ENCODE measurements around the gene POLG2.

POLG2 gene
- 1.0 to 10.9 (median 5.2) reads per million in 18 experiments for total RNA-seq

DNA sequence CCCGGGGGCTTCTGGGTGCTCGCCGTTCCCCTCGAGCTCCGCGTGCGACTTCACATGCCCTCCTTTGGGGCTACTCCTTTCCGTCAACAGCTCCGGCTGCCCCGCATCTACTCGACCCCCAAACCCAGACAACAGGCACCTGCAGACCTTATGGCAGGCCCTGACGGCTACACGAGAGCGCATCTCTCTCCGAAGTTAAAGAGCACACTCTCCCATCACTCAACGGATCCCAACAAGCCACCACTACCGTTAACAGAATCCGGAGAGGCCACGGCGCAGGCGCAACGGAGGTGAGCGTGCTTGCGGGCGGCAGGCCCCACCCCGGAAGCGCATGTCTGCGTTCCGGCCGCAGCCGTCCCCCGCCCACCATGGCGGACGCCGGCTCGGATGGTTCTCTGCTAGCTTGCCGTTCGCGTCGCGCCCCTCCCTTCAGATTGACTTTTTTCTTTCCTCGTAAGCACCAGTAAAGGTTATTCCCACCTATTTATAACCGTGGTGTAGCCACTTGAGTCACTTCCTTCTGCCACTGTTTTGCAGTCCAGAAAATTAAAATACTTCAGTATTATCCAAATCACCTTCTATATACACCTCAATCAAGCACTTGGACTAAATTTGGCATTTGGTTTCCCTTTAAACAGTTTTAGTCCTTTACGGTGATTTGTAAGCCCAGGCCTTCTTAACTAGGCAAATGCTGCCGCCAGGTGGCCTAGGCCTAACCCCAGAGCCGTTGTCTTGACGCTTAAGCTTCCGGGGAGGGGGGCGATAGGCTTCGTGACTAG is at the start of gene POLG2:
TSS of gene POLG2 (minus strand) at position 269 of the 779 bp plus-strand sequence. CDS start at position 183, 86 bp downstream.
- DNase-seq = peak; percentile 94 to 95

DNA sequence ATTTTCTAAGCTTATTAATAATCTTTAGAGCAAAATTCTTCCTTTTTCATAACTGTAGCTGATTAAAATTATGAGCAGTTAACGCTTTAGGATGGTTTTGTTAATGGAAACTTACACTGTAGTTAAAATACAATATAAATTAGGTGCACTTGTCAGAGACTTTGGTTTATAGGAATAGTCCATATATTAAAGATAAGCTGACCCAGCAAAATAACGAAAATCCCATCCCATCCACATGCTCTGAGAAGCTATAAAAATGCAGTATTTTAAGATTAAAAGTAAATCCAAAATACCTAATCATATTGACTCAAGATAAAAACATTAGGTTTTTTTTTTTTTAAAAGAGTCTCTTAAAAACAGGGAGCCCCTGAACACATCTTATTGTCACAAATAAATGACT is 47.9 kb upstream of the POLG2 start:
- DNase-seq = no peak

DNA sequence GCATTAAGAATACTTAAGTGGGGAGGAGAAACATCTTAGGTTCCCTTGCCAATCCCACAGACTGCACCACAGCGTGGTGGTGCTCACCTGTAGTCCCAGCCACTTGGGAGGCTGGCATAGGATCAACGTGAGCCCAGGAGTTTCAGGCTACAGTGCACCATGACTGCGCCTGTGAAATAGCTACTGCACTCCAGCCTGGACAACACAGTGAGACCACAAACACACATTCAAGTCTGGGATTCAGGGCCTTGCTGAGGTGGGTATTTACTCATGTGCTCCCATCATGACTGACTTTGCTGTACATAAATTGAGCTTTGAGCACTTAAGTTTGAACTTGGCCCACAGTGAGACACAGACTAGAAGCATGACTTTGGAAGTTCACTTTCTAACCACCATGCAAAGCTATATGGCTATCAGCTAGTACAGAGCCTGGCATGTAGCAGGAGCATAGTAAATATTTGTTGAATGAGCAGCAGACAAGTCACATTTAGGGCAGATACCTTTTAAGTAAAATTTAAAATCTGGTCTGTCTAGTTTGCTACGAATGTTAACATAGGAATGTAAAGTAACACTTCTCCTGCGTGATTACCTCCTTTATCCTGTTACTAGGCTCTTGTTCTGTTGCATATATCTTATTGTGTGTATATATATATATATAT is 43.4 kb upstream of the POLG2 start:
- DNase-seq = no peak

DNA sequence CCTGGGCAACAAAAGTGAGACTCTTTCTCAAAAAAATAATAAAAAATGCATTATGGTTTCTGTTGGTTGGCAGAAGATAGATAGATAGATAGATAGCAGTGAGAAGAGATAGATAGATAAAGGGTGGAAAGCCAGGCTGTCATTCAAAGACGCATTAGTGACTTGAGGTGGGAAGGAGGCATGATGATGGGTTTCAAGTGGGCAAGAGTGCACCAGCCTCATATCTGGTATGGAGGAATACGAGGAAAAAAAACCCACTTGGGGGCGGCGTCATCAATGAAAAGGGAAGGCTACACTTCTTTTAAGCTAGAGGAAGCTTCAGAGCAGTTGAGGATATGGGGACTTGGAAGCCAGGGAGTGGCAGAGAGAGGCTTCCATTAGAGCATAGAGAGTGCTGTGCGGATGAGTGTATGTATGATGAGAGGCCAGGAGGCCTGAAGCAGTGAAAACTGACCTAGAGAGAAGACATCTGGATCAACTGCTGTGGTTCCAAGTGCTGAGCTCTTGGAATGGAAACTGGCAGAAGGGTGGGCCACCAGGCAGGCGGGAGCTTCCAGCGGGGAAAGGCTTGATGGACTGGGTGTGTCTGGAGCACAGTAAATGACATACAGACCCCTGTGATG is 41.8 kb upstream of the POLG2 start:
- no peak for DNase-seq

DNA sequence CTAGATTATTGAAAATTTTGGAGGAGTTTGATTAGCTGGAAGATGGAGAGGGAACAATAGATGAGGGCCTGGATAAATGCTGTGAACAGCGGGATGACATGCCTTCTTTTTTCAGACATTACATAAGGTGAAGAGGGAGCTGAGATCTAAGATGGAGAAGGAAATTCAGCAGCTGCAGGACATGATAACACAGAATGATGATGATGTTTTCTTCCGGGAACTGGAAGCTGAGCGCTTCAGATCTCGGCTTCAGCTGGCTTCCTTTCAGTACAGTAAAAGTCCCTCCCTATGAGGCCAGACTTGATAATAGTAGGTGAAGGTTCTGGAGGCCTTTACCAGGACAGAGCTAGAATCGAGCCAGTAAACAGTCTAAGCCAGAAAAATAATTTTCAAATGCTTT is 40.6 kb upstream of the POLG2 start:
- DNase-seq = no peak

DNA sequence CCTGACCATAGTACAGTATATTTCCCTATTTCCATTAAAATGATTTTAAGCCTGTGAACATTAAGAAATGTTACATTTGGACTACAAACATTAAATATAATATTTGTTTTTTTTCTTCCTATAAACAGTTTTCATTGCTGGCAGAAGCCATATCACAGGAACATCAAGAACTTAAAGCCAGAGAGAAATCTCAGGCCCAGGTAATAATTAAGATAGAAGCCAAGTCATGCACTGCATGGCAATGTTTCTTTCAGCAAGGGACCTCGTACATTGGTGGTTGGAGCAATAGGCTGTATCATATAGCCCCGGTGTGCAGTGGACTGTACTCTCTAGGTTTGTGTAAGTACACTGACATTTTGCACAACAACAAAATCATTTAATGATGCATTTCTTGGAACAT is 40.1 kb upstream of the POLG2 start:
- no peak for DNase-seq

DNA sequence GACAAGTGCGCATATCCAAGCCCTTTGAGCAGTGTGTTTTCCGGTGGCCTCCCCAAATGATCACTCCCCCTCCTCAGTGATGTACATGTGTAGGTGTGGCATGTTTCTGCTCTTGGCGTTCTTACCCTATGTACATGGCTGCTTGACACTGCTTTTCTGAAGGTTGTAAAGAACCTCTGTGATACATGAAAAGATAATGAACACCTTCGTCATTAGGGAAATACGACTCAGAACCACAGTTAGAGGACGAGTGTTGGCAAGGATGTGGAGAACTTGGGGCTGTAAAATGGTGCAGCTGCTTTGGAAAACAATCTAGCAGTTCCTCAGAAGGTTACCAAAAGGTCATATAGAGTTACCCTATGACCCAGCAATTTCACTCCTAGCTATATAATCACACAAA is 38.5 kb upstream of the POLG2 start:
- DNase-seq = no peak

DNA sequence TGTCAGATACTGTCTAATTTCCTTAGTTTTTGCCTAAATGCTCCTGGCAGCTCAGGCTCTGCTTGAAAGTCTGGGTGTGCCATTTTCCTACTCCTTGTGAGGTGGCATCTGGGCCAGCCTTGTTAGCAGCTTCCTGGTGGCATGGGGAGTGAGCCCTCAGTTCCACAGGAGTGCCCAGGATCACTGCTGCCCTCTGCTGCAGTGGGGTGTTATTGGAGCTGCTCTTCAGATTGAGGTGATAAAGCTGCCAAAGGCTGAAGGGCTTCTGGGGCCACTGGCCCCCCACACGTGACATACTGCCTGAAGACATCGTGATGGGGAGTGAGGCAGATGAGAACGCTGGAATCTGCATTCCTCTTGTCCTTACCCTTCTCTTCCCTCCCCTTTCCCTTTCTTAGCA is 37.3 kb upstream of the POLG2 start:
- DNase-seq = peak in 1 of 2 donors; percentile 8

DNA sequence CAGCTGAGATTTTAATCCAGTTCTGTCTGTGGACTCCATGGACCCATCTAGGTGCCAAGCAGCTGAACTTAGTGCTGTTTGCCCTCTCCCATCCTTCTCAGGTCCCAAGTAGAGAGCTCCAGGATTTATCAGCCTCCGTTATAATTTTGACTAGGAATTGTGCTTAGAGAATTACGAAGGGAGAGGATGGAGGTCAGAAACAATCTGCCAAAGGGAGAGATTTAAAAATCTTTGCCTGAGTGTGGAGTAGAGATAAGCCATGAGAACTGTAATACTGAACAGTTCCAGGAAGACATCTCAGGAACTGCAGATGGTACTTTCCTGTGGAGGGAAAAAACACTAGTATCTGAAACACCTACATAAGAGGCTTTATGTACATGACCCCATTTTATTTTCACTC is 36.9 kb upstream of the POLG2 start:
- DNase-seq = no peak

DNA sequence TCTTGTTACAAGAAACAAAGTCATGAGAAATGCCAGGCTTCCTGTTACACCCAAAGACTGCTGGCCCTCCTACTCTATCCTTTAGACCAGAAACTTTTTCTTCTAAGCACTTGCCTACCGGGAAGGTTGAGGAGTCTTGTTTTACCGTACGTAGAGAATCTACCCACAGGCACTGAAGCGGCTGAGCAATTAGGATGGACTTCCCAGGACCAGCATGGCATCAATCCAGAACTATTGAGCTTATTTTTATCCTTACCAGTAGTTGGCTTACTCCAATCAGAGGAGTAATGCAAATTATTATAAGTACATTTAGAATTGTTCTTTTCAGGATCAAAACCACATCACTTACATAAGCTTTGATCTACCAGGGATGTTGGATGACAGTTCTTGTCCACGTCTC is 35.6 kb upstream of the POLG2 start:
- DNase-seq = no peak

DNA sequence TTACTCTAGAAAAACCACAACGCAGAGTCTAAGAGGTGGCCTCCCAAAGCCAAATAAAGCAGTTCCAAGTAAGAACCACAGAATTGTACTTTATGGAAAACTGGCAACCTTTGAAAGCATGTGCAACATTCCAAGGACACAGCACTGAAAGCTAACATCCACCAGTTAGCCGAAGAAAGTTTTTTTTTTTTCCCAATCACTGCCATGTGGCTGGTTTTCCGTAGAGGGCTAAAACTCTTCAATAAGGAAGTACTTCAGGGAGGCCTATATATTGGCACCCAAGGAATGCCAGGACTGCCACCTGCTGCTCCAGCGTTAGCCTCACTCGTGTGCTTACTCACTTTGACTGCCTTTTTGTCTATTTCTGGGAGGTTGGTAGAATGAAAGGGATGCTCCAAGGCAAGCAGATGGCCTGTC is 35.1 kb upstream of the POLG2 start:
- DNase-seq = no peak

DNA sequence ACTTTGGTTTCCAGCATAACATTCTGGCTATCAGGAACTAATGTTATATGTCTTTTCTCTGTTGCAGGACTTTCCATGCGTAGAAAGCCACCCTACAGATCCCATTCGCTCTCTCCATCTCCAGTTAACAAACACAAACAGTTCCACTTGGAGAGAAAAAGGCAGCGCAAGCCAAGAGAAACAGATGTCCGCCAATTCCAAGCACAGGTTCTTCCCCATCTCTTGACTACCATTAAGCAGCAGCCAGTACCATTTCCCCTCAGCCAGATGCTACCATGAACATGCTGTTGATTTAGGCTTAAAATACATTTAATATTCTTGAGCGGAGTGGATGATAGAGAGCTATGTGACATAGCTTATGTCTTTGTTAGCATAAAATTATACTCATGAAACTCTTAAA is 32.4 kb upstream of the POLG2 start:
- no peak for DNase-seq

DNA sequence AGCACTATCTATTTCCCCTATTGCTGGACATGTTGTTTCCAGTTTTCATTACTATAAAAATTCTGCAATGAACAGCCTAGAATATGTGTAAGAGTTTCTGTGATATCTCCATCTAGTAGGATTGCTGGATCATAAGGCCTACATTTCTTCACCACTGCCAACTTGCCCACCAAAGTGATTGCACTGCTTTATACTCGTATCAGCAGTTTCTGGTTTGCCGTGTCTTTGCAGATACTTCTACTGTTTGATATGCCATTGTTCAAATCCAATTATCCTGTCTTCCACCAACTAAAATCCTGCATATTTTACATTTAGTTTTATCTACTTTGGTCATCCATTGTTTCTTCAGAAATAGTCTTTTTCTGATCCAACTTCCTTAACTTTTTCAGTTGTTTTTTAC is 31.1 kb upstream of the POLG2 start:
- no peak for DNase-seq

DNA sequence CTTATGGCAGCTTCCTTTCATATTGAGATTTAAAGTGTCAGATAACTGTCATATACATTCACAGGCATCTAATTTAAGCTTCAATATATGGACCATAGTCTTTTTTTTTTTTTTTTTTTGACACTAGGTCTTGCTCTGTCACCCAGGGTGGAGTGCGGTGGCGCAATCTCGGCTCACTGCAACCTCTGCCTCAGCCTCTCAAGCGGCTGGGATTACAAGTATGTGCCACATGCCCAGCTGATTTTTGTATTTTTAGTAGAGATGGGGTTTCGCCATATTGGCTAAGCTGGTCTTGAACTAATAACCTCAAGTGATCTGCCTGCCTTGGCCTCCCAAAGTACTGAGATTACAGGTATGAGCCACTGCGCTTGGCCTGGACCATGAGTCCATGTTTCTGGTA is 23.5 kb upstream of the POLG2 start:
- DNase-seq = no peak

DNA sequence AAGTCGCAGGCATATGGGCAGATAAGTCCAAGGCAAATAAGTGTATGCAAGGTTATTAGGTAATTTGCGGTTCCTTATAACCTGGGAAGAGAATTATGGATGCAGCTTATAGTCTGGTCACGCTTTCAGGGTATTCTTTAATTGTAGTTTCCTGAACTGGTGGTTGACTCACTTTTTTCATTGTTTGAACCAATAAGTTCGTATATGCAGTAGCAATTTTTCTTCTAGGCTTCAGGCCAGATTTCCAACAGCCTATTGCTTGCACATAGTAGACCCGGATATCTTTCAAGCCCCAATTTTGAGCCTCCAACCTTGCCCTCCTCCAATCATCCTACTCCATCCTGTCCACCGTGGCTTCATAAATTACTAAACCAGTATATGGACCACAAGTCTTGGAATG is 22.7 kb upstream of the POLG2 start:
- no peak for DNase-seq

DNA sequence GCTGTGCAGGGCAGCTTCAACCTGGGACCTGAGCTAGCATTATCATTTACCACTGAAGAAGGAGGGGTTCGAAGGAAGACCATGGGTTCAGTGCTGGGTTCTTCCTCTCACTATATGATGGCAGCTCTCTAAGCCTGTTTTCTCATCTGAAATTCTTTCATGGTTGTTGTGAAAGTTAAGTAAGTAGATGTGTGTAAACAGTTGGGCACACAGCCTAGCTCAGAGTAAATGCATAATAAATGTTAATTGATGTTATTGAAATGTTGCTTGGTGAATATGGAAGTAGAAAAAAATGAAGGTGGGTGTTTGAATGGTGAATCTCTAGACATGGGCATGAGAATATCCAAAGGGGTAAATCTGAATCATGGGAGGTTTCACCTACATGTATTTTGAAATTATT is 19.0 kb upstream of the POLG2 start:
- no peak for DNase-seq

DNA sequence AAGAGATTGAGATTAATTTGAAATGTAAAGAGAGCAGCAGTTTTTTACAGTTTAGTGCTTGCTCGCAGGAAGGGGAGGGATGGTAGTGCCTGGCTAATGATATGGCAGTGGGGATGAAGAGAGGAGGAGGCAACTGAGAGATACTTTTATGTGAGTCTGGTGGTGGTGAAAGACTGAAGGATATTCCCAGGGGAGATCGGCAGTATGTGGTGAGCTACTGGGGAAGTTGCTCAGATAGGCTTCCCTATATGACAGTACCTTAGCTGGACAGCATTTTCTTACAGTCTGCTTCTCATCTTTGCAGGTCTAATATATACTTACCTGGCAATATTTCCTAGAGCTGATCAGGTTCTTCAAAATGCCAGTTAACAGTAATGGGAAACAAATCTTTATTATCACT is 18.6 kb upstream of the POLG2 start:
- DNase-seq = no peak

DNA sequence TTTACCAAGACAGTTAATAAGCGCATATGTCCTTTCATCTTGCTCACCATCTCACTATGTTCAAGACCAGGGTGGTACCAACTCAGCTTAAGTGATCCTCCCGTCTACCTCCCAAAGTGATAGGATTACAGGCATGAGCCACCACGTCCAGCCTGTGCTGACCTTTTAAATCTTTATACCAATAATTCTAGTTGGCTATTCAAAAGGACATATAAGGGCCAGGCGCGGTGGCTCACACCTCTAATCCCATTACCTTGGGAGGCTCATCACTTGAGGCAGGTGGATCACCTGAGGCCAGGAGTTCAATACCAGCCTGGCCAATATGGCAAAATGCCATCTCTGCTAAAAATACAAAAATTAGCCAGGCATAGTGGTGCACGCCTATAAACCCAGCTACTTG is 12.3 kb upstream of the POLG2 start:
- DNase-seq = no peak

DNA sequence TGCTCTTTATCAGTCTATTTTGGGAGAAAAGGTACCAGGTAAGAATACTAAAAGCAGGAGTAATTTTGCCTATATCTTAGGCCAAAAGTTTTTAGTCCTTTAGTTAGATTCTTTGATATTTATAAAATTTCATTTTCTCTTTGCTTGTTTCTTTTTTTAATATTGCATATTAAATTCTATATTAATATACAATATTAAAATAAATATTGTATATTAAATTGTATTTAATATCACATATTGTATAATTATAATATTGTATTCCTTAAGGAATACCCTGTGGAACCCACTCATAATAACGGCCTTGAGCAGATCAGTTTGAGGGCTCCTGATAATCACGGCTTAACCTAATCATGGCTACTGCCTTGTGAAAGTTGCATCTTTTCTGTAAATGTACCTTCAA is 11.8 kb upstream of the POLG2 start:
- no peak for DNase-seq

DNA sequence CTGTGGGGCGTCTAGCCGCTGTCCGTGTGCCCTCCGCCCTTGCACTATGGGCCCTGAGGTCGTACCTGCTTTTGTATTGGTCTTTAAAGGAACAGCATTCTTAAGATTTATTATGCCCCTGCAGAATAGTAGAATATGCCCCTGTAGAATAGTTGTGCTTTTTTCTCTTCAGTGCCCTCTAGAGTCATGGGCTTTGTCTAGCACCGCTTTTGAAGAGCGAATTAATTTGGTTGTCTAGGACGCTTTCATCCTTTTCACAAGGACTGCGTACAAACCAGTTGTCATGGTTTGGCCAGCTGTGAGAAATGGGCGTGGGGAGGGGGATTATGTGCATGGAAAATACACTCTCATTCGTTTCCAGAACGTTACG is 10.5 kb upstream of the POLG2 start:
- DNase-seq = peak; percentile 41 to 48

DNA sequence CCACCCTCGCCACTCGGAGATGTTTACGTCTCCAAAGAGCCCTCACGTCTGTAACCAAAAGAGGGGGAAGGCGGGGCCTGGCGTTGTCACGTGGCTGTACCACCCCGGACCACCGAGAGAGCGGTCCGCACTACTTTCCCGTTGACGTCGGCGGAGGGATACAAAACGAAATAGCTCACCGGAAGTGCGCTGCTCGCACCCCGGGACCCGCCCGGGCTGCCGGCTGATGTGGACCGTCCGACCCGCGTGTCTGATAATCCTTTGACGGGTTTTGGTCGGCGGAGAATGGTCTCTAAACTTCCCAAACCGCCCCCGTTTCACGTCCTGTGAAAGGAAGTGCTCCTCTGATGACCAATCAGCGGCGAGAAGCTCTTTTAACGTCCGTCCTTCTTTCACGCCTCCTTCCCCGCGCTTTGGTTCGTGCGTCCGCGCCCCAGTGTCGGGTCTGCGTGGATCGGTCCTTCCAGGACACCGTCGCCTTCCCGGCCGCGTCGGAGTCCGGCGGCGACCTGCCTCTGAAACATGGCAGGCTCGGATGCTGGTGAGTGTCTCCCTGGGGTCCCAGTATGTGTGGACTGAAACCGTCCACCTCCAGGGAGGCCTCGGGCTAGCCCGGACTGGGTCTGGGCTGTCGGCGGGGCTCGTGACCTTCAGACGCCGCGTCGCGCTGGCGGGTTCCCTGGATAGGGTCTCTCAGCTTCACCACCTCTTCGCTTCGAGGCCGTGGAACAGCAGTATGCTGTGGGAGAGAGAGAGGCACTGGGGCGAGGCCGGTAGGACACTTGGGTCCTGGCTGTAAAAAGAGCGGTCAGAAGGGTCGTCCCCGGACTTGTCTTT is 9.9 kb upstream of the POLG2 start, which contains the start of gene CEP95:
TSS of gene CEP95 (plus strand) at position 402 of the 837 bp plus-strand sequence. CDS start at position 523, 121 bp downstream.
- DNase-seq = peak; percentile 97 to 98

DNA sequence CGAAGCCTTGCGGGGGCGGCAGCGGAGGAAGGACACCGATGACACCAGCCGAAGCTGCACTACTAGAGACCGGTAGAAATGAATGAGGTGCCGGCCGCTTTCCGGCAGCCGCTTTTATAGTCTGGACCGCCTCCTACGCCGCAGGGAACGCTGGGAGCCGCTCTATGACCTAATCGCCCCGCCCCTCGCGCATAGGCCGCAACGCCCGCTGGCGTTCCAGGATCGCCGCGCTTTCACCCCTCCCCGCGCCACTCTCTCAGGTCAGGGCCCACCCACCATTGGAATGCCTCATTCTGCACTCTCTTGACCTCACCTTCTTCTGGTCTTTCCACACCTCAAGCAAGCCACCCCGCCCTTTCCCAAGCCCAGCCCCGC is 9.3 kb upstream of the POLG2 start, which contains the start of gene DDX5:
TSS of gene DDX5 (minus strand) at position 89 of the 375 bp plus-strand sequence. CDS start 170 bp downstream, outside the sequence.
- peak; percentile 98 to 99 for DNase-seq

Data from inflammatory macrophage (primary cell).